Panc1 (cell line): ENCODE results near the gene NFKB2.

ENCODE experiments used
- CTCF ChIP-seq: fragments of 450-650 bp; IDR thresholded peaks from 2 replicates; pipeline ENCODE4 v1.5.1; 2017; ENCODE audit warnings: mild to moderate bottlenecking
- POLR2AphosphoS5 ChIP-seq: IDR thresholded peaks from 2 replicates; pipeline ENCODE4 v1.6.1; 2012; ENCODE audit warnings: mild to moderate bottlenecking, low read depth, low read length, moderate library complexity
- REST ChIP-seq, 2 experiments: IDR thresholded peaks; 2 replicates each; pipeline ENCODE4 v1.6.1; 2011 to 2012; ENCODE audit warnings: low read depth in 2 of 2, control low read depth in 1 of 2, low read length in 1 of 2, mild to moderate bottlenecking in 1 of 2, moderate library complexity in 1 of 2; ENCODE audit not compliant: insufficient read depth in 1 of 2
- SIN3A ChIP-seq: IDR thresholded peaks from 2 replicates; pipeline ENCODE4 v1.6.1; 2012; ENCODE audit warnings: low read depth, mild to moderate bottlenecking, low read length, moderate library complexity, borderline replicate concordance; ENCODE audit not compliant: insufficient read depth

- TF ChIP-seq CTCF (no peak), POLR2AphosphoS5 (no peak), SIN3A (no peak), REST (IDR thresholded peaks at IDR 0.05; ENCODE audit: insufficient read depth in 1 of 2, low read depth in 2 of 2, low read length in 1 of 2) (no peak)
Measured at GRCh38 chr10:102451105-102451969, 55.8 kb downstream of the NFKB2 start, which contains the start of gene C10orf95.
